Measurements from ENCODE around the gene KIAA1958. TPM values are rescaled to one million over a fixed set of nuclear protein-coding genes. Genes with fewer than 3 reads are reported as not detected.

Gene KIAA1958, protein sequence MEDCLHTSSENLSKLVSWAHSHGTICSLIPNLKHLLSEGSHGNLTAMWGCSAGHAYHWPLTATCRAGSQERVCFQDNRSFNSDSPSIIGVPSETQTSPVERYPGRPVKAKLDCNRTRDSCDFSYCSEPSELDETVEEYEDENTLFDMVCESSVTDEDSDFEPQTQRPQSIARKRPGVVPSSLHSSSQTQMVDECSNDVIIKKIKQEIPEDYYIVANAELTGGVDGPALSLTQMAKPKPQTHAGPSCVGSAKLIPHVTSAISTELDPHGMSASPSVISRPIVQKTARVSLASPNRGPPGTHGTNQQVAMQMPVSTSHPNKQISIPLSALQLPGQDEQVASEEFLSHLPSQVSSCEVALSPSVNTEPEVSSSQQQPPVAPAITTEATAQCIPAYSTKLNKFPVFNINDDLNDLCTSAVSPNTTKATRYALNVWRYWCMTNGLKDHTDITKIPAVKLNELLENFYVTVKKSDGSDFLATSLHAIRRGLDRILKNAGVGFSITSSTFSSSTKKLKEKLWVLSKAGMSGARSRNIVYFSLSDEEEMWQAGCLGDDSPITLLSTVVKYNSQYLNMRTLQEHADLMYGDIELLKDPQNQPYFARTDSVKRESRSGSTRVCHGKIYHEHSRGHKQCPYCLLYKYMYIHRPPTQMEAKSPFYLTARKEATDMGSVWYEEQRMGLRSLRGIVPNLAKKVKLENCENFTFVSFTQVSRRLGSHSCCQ
- 1 to 10 TPM; 1.3 to 4.0 (median 2.6) TPM for total RNA-seq

DNA sequence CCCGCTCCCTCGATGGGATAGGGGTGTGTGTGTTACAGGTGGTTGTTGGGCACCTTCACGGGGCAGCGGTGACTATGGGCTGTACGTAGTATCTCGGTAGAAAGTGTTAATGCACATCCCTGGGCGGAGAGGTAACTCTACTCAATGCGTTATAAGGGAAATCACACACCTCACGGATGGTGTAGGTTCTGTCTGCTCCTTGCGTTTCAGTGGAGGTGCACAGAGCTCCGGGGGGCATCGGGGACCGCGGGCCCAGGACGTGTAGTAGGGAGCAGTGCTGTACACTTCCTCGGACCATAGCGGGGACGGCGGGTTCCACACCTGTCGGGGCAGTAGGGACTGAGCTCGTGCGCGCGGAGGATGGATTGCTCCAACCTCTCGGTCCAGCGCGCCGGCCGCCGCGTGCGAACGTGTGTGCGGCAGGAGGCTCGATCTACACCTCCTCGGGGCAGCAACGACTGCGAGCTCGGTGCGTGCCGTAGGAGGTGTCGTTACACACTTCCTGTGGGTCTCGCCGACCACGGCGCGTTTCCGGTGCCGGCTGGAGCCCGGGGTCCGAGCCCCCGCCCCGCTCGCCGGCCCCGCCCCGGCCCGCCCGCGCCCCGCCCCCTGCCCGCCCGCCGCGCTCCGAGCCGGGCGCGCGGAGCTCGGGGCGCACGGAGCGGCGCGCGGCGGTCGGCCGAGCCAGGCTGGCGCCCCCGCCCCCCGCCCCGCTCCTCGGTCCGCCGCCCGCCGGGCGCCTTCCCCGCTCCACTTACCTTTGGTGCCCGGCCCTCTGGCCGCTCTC is at the start of gene KIAA1958:
TSS of gene KIAA1958 (plus strand) at position 607 of the 787 bp plus-strand sequence. CDS start 87,254 bp downstream, outside the sequence.
- Histone ChIP-seq H3K36me3 (no peaks in the 10 kb centered on the region), H3K9me3 (no peaks in the 10 kb centered on the region), H3K27ac (peak within 1 kb of the TSS; percentile 64 to 77 (median 72)), H3K27me3 (no peaks in the 10 kb centered on the region), H3K4me1 (peaks cover 3 to 11% of the 10 kb centered on the region in 2 donors), H3K4me3 (peak within 1 kb of the TSS; percentile 70 to 86 (median 80))
- peak in 1 of 2 donors; percentile 35 for TF ChIP-seq POLR2A (IDR thresholded peaks at IDR 0.05)
- TF ChIP-seq, protein P1, sequence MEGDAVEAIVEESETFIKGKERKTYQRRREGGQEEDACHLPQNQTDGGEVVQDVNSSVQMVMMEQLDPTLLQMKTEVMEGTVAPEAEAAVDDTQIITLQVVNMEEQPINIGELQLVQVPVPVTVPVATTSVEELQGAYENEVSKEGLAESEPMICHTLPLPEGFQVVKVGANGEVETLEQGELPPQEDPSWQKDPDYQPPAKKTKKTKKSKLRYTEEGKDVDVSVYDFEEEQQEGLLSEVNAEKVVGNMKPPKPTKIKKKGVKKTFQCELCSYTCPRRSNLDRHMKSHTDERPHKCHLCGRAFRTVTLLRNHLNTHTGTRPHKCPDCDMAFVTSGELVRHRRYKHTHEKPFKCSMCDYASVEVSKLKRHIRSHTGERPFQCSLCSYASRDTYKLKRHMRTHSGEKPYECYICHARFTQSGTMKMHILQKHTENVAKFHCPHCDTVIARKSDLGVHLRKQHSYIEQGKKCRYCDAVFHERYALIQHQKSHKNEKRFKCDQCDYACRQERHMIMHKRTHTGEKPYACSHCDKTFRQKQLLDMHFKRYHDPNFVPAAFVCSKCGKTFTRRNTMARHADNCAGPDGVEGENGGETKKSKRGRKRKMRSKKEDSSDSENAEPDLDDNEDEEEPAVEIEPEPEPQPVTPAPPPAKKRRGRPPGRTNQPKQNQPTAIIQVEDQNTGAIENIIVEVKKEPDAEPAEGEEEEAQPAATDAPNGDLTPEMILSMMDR (IDR thresholded peaks at IDR 0.05 in 4 of 5, conservative IDR thresholded peaks at IDR 0.05 in 1 of 5): no peak
- intact Hi-C loops (cut with DNase I; ENCODE audit: low total_unique reads) (loop anchor here (5.0 kb wide), 2 partner anchors 109 to 231 kb away; partner anchors contain the start of gene INIP), in situ Hi-C loops (cut with MboI; ENCODE audit: low sequenced_read_pairs in 4 of 4) (no loop called here)
- DNase-seq: peak; percentile 40 to 69
- ATAC-seq: peak; percentile 76 to 78

DNA sequence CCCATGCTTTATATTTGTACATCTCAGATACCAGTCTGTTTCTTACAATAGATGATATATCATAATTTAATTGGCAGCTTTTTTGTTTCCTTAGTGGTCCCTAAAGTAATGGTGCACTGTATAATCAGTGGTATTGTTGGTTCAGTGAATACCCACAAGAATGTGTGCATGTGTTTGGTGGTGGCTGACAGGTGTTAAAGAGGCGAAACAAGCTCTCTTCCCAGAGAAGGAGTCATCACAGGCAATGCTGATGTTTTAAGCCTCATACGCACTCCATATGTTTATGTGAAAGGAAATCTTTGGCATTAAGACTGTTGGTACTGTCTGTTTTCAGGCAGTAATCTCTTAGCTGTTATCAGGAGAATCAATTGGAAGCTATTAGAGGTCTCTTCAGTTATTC is 49.2 kb upstream of the KIAA1958 start:
- no peak overlapping the region for H3K27ac ChIP-seq
- no peaks in the 10 kb centered on the region for H3K27me3 ChIP-seq
- in situ Hi-C loops (cut with MboI; ENCODE audit: low sequenced_read_pairs in 4 of 4): no loop called here
- no peak for DNase-seq
- peaks cover 0 to 8% of the 10 kb centered on the region in 2 donors for H3K36me3 ChIP-seq
- no peak overlapping the region for H3K4me3 ChIP-seq
- ATAC-seq: no peak
- TF ChIP-seq, protein P1 (IDR thresholded peaks at IDR 0.05 in 4 of 5, conservative IDR thresholded peaks at IDR 0.05 in 1 of 5): no peak
- no peak for TF ChIP-seq POLR2A (IDR thresholded peaks at IDR 0.05)
- no peaks in the 10 kb centered on the region for H3K9me3 ChIP-seq
- intact Hi-C loops (cut with DNase I; ENCODE audit: low total_unique reads): no loop called here
- no peaks in the 10 kb centered on the region for H3K4me1 ChIP-seq

DNA sequence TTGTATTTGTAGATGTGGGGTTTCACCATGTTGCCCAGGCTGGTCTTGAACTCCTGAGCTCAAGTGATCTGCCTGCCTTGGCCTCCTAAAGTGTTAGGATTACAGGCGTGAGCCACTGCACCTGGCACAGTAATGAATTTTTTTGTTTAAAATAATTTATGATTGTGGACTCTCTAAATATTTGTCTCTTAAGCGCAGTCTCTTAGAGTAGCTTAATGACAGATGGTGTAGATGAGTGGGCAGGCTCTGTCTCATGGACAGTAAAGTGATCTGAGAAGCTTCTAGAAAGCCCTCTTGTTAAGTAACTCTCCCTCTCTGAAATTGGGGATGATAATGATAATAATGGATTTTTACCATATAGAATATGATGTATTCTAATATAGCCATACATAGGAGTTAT is 47.5 kb upstream of the KIAA1958 start:
- no peak for TF ChIP-seq POLR2A (IDR thresholded peaks at IDR 0.05)
- TF ChIP-seq, protein P1 (IDR thresholded peaks at IDR 0.05 in 4 of 5, conservative IDR thresholded peaks at IDR 0.05 in 1 of 5): no peak
- Histone ChIP-seq H3K27me3 (no peaks in the 10 kb centered on the region), H3K4me1 (no peaks in the 10 kb centered on the region), H3K36me3 (peaks cover 4 to 11% of the 10 kb centered on the region in 2 donors), H3K4me3 (no peak overlapping the region), H3K27ac (no peak overlapping the region), H3K9me3 (no peaks in the 10 kb centered on the region)
- DNase-seq (no peak), ATAC-seq (no peak)
- intact Hi-C loops (cut with DNase I; ENCODE audit: low total_unique reads): no loop called here
- in situ Hi-C loops (cut with MboI; ENCODE audit: low sequenced_read_pairs in 4 of 4): no loop called here

DNA sequence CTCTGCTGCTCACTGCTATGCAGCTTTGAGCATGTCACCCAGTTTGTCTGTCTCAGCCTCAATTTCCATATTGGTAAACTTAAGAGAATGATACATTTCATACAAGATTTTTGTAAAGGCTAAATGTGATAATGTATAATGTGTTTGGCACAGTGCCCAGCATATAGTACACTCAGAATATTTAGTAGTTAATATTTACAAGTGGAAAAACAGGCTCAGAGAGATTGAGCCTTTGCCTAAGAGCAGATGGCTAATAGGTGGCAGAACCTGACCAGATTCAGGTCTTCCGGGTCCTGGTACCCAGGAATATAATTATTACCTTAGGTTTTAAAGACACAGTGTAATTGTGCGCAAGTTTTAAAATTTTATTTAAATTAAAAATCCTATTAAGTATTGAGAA is 46.8 kb upstream of the KIAA1958 start:
- intact Hi-C loops (cut with DNase I; ENCODE audit: low total_unique reads) (no loop called here), in situ Hi-C loops (cut with MboI; ENCODE audit: low sequenced_read_pairs in 4 of 4) (no loop called here)
- TF ChIP-seq, protein P1 (IDR thresholded peaks at IDR 0.05 in 4 of 5, conservative IDR thresholded peaks at IDR 0.05 in 1 of 5): no peak
- no peak for TF ChIP-seq POLR2A (IDR thresholded peaks at IDR 0.05)
- DNase-seq: no peak
- Histone ChIP-seq H3K27me3 (no peaks in the 10 kb centered on the region), H3K9me3 (no peaks in the 10 kb centered on the region), H3K4me3 (no peak overlapping the region), H3K27ac (no peak overlapping the region), H3K36me3 (peaks cover 4 to 11% of the 10 kb centered on the region in 2 donors), H3K4me1 (no peaks in the 10 kb centered on the region)
- no peak for ATAC-seq

All from gastrocnemius medialis (tissue), 4 donors.